Measurements from ENCODE around the gene CDHR2.

GRCh38 chr5:176507911-176508310 is 41.2 kb upstream of the CDHR2 start:
- TF ChIP-seq POLR2A (IDR thresholded peaks at IDR 0.05) (no peak), CTCF (IDR thresholded peaks at IDR 0.05) (no peak)
